Coronary artery (tissue), 2 donors: ENCODE results near the gene MMP14.
"Not testable (repeated sequence)": the region's sequence is repeated elsewhere in the genome, so short reads cannot be mapped to it uniquely, and the experiment has no call there.

Source experiments
- DNase-seq: peaks from one replicate; pipeline ENCODE4 v3.0.0-alpha.2; 2017; ENCODE audit warnings: low spot score
- H3K27ac ChIP-seq, 2 donors: fragments of 200-600 bp; sonication (generic); one replicate each; pipeline ENCODE4 v1.5.1; 2016 to 2019
- H3K4me3 ChIP-seq: fragments of 200-600 bp; sonication (generic); 2 replicates; pipeline ENCODE4 v1.5.1; 2016; ENCODE audit warnings: mild to moderate bottlenecking, moderate library complexity
- CTCF ChIP-seq: fragments of 200-600 bp; sonication (generic); IDR thresholded peaks from one replicate; pipeline ENCODE4 v1.5.1; 2019; ENCODE audit warnings: antibody characterized with exemption

The MMP14 gene

GRCh38 chr14:22847661-22848341, 11.4 kb downstream of the MMP14 start:
- no peak for DNase-seq
- peak overlapping the region; percentile 90 to 94 for H3K27ac ChIP-seq
- peak overlapping the region; percentile 49 for H3K4me3 ChIP-seq
- no peak for TF ChIP-seq CTCF

- no peak for TF ChIP-seq CTCF
- peak; percentile 92 for DNase-seq
These were observed 12.2 kb downstream of the MMP14 start for GRCh38 chr14:22848351-22849164.

GRCh38 chr14:22849212-22849819, 12.9 kb downstream of the MMP14 start:
- peak; percentile 89 for DNase-seq
- no peak for TF ChIP-seq CTCF
- H3K27ac ChIP-seq: peak overlapping the region; percentile 90 to 94
- H3K4me3 ChIP-seq: peak overlapping the region; percentile 49

More at GRCh38 chr14:22848351-22849164, 12.2 kb downstream of the MMP14 start:
- Histone ChIP-seq H3K27ac (peak overlapping the region; percentile 90 to 94), H3K4me3 (peak overlapping the region; percentile 49)

- H3K4me3 ChIP-seq: peak overlapping the region; percentile 3
- no peak for TF ChIP-seq CTCF
- DNase-seq: peak; percentile 98
- H3K27ac ChIP-seq: peak overlapping the region; percentile 90 to 94
These were observed 14.8 kb downstream of the MMP14 start for GRCh38 chr14:22850944-22851764.

- DNase-seq, H3K4me3 ChIP-seq: not testable (repeated sequence)
- peak overlapping the region; percentile 90 to 94 for H3K27ac ChIP-seq
These were observed 15.8 kb downstream of the MMP14 start for GRCh38 chr14:22852178-22852577.

GRCh38 chr14:22852599-22852939, 16.2 kb downstream of the MMP14 start:
- DNase-seq: no peak
- peak overlapping the region in 1 of 2 donors; percentile 35 for H3K27ac ChIP-seq
- TF ChIP-seq CTCF: no peak
- H3K4me3 ChIP-seq: no peak overlapping the region
